Anterior cingulate cortex (tissue), 58 donors: ENCODE data around the gene FIBP.

Experiments
- DNase-seq, 58 donors: peaks; one replicate each; lab custom pipeline; 2025; lab: John Stamatoyannopoulos, UW

FIBP gene

DNA sequence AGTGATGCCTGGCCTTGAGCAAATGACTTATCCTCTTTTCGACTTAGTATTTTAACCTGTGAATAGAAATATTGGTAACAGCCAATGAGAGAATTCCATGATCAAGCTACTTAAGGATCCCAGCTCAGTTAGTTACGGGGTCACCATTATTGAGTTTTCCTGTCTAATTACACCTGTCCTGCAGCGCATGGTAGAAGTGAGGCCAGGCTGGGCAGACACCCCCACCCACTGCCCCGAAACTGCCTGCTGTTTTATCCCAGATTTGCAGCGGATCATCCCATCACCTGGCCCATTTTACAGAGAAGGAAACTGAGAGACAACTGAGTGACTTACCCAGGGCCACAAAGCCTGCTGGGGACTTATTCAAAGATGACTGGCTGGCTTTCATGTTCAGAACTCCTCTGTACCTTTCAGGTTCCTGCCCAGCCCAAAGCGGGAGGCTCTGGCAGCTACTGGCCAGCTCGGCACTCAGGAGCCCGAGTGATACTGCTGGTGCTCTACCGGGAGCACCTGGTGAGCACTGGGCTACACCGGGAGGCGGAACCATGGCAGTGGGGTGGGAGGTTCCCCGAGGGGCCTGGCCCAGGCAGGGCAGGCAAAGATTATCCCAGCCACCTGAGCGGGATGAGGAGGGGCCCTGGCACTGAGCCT is 26.6 kb downstream of the FIBP start:
- DNase-seq: no peak

DNA sequence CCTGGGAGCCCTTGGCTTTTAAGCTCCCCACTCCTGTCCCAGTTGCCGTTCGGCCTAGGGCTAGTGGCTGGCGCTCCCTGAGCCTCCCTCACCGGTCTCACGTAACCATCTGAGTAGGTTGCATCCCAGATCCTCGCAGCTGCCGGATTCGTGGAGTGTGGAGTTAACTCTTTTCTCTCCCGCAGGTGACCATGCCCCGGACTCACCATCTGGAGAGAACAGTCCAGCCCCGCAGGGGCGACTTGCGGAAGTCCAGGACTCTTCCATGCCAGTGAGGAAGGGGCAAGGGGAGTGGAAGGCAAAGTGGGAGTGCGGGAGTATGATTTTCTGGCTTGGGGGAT is 27.1 kb downstream of the FIBP start:
- DNase-seq: no peak

DNA sequence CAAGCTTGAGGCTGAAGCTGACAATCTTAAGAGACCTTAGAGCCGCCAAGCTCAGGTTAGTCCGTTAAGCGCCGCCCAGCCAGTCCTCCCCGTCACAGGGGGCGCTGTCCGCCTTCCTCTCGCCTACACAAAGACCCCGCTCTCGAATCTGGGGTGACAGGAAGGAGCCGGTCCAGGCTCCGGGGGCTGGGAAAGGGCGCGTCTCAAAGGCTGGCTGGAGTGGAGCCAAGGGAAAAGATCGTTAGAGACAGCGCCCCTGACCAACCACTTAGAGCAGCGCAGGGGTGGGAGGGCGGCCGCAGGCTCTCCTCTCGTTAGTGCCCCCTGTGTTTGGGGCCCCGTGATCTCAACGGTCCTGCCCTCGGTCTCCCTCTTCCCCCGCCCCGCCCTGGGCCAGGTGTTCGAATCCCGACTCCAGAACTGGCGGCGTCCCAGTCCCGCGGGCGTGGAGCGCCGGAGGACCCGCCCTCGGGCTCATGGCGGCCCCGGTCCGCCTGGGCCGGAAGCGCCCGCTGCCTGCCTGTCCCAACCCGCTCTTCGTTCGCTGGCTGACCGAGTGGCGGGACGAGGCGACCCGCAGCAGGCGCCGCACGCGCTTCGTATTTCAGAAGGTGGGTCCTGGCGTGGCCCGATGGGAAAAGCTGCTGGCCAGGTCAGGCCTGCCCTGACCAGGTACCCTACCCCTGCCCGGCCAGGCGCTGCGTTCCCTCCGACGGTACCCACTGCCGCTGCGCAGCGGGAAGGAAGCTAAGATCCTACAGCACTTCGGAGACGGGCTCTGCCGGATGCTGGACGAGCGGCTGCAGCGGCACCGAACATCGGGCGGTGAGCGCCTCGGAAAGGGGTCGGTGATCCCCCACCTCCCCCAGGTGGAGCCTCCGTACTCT is 27.8 kb downstream of the FIBP start, which contains the start of gene MUS81:
Gene MUS81, plus strand, starts transcription at position 156 of the 887 bp plus-strand sequence. Its CDS starts 321 bp downstream, at position 477.
- peak; percentile 43 to 97 (median 89) for DNase-seq

DNA sequence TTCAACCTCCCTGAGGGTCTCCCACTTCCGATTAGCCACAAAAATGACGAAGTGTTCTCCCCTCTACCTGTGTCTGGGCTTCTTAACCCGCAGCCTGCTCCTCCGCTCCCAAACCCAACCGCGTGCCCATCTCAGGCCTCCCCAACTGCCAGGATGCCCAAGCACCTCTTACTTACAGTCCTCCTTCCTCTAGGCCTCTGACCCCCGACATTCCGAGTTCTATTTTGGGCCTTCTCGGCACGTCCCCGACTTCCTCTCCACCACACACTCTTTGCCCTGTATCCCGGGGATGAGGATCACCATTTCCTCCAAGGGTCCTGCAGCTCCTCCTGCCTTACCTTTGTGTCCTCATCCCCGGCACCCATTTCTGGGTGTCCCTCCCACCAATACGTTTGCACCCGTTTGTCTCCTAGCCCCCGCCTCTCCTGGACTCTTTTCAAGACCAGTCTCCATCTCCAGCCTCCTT is 28.4 kb downstream of the FIBP start:
- DNase-seq: peak in 10 of 58 donors; percentile 50 to 79 (median 64)

DNA sequence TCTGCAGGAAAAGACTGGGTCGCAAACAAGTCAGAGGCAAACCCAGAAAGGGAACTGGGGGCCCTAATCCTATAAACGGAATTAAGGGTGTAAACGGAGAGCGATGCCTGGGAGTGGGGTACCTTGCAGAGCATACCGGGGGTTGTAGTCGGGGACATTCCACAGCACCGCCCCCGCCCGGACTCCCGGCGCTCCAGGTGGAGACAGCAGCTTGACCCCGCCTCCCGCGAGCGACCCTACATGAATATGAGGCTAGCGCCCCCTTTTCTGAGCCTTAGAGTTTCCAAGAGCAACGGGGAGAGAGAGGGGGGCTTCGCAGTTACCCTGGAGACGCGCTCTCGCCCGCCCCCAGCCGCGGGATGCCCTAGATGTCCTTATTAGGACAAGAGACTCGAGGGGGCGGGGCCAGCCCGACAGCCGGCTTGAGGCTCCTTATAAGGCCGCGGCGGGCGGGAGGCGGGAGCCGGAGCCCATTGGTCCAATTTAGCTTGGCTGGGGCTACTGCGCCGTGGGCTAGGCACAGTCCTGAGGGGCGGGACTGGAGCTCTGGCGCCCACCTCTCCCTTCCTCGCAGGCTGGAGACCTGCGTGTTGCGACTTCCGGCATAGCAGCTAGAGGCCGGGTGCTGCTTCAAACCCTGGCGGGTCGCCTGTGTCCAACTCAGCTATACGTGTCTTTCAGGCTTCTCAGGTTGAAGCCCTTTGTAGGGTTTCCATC is 29.0 kb downstream of the FIBP start:
- DNase-seq: peak; percentile 67 to 99 (median 93)

DNA sequence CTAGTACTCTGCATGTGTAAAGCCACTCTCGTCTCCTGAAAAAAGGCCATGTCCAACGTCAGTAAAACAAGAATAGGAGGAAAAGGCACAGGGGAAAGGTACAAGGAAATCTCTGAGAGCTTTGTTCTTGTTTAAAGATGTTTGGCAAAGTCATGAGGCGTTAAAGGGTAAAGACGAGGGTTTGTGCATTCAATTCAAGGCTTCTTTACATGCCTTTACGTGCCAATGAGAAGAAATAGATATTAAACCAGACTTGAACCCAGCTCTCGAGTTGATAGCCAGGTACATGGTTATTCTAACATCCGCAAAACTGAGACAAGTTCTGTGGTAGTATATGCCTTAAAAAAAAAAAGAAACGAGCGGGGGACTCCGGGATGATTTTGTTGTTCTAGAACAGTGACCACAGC is 29.6 kb downstream of the FIBP start:
- DNase-seq: no peak

DNA sequence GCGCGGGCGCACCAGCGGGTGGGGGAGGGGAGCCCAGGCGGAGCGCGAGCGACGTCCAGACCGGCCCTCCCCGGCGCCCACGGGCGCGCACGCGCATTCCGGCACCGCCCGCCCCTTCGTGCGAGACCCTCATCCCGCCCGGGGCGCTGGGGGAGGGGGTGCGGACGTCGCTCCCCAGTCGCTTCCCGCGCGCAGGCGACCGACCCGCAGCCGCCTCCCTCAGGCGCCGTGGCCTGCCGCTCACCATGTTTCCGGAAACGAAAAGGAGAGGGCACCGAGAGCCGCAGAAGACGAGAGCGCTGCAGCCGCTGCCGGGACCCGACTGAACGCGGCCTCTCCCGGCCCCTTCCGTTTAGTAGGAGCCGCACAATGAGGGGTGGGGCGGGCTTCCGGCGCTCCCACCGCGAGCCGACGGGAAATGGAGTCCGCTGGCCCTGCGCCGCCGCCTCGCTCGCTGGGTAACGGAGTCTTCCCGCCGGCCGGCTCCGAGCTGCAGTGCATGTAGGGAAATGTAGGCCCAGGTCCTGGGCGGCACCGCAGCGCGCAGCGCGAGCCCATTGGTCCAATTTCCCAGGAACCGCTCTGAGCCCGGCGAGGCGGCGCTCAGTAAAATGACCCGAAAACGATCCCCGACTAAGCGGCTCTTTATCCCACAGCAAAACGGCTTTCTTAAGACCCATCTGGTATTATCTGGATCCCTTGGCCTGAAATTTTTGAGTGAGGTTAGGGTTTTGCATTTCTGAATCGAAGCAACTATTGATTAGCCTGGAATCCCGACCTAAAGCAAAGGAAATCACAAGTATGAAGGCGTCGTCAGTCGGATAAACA is 30.2 kb downstream of the FIBP start, which contains the start of gene CFL1:
Gene CFL1, minus strand, starts transcription at position 328 of the 828 bp plus-strand sequence. Its CDS starts 81 bp downstream, at position 247.
- peak; percentile 40 to 99 (median 97) for DNase-seq

DNA sequence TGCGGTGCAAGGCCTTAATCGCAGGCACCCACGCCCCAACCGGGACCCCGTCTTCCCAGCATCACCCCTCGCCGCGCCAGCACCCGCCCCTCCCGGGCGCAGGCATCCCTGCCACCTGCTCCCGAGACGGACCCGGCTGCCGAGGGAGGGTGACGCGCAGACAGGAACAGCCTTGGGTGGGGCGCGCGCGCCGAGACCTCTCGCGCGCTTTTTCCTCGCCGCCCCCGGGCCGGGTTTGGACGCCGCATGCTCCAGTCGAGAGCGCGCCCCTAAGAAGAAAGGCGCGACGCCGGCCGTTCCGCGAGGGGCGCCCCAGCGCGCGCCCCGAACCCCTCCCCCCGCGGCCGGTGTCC is 30.8 kb downstream of the FIBP start:
- DNase-seq: peak in 32 of 58 donors; percentile 55 to 86 (median 69)

DNA sequence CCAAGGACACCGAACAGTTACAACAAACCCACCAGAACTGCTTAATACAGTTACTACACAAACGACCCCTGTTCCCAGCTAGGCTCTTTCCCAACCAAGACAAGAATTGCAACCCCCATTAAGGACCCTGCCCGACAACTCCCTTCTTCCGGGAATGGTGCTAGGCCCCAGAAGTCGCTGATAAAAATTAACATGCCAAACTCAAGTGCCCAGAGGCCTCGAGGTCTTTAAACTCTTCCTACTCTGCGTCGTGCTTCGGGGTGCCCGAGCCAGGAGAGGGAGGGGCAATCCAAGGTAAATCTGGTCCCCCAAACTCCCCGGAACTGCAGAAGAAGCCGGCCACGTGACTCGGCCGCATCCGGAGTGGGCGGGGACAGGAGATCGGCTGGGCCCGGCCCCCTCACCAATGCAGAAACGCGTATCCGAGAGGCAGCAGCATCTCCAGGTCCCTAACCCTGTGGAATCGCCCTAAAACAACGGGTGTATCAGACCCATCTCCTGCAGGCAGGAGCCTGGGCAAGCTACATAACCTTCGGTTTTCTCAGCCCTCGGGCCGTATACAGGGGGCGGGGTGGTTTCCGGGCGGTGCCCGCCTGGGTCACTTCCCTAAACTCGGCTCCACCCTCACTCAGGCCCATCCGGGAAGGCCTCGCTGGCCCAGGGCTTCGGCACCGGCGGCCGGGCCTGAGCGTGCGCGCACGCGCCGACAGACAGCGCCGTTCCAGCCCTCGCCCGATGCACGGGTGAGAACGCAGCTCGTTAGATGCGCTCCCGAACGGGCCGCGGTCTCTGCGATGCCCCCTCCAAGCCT is 31.4 kb downstream of the FIBP start:
- DNase-seq: peak in 56 of 58 donors; percentile 35 to 86 (median 70)

DNA sequence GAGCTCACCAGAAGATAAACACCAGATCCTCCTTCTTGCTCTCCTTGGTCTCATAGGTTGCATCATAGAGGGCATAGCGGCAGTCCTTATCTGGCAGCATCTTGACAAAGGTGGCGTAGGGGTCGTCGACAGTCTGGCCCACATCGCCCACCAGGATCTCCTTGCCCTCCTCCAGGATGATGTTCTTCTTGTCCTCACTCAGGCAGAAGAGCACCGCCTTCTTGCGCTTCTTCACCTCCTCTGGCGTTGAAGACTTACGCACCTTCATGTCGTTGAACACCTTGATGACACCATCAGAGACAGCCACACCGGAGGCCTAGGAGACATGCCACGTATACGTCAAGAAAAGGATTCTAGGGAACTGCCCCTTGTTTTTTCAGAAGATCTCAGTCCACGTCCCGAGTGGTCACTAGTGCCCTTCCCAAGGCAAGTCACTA is 32.3 kb downstream of the FIBP start:
- no peak for DNase-seq

DNA sequence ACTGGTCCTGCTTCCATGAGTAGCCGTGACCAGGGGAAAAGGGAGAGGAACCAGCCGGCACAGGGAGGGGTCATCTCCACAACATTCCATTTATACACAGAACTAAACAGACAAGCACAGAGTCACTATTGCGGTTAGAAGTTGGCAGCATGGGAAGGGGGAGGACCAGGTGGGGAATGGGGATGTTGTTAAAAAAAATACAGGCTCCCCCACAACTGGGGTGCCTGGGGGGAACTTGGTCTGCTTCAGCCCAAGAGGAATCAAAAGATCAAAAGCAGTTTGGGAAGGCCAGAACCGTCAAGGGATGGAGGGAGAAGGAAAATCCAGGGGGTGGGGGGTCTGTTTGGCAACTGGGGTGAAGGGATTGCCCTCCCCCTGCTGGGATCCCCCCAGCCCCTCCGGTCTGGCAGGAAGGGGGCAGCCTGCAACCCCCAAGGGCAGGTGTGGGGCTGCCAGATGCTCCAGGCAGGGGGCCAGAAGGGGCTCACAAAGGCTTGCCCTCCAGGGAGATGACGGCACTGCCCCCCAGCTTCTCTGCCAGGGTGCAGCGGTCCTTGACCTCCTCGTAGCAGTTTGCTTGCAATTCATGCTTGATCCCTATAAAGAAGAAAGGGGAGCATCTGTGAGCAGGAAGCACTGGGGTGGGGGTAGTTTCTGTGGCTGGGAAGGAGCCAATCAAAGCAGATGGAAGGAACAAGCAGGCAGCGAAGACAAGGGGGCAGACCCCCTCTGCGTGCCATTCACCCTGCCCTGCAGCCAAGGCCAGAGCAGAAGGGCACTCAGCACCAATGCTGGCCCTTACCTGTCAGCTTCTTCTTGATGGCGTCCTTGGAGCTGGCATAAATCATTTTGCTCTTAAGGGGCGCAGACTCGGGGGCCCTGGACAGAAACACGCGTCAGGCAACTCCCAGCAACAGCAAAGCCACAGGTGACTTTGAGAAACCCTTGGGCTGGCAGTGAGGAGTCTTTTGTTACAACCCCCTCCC is 33.1 kb downstream of the FIBP start:
- DNase-seq: no peak

DNA sequence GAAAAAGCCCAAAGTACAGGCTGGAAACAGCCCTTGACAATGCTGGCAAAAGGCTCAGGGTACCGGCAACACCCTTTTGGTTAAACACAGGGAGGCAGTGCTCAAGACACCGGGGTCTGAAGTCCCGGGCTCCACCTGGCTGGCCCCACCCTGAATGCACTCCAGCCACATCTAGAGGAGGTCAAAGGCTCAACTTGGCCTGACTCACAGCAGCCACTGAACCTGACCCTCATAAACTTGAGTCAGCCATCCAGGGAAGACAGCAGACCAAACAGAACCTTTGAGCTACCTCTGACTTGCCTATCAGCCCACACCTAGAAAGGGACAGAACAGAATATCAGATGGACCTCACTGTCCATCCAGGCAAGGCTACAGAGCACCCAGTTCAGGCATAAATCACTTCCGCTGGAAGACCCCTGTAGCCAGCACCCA is 34.1 kb downstream of the FIBP start:
- DNase-seq: no peak

DNA sequence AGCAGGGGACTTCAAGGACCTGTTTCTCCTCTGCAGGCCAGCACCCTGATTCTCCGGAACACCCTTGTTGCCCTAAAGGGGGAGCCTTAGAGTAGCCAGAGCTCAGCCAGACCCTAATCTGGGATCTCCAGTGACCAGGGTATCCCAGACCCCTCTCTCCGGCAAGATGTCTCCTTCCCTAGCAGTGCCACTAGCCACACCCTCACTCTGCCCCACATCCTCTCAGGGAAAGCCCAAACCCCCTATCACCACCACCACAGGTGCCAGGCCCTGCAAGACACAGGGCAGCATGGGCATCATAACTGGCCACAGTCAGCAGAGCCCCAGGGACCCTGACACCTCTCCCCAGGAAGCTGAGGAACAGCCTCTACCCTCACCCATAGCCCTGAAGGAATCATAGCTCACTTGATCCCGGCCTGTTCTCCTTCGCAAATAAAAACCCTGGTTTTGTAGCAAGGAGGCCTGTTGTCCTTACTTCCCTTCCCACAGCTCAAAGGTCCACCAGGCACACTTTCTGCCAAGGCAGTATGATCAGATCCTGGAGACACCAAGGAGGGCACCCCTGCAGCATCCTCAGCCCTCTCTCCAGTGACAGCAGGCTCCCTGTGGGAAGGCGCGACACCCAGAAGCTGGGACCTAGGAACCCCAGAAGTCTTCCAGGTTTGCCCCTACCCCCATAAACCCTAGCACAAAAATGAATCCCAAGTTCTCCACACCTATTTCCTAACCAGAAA is 34.9 kb downstream of the FIBP start:
- no peak for DNase-seq

DNA sequence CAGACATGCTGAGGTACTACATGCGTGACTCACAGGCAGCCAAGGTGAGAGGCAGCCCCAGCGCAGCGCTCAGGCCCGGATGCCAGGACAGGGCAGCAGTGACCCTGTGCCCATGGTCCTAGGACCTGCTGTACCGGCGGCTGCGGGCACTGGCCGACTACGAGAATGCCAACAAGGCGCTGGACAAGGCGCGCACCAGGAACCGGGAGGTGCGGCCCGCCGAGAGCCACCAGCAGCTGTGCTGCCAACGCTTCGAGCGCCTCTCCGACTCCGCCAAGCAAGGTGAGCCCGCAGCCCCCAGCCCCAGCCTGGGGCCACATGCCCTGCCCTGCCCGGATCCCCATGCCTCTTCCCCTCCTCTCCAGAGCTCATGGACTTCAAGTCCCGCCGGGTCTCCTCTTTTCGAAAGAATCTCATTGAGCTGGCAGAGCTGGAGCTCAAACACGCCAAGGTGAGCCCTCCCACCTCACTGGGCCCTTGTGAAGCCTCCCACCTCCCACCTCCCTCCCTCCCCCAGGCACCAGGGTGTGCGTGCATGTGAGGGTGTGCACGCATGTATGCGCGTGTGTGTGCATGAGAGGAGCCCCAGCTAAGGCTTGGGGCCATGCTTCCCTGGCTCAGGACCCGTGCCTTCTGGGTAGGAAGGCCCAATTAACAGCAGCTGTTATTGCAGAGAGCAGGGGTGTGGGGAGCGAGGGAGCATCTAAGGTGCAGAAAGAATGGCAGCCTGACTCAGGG is 35.6 kb downstream of the FIBP start:
- no peak for DNase-seq

DNA sequence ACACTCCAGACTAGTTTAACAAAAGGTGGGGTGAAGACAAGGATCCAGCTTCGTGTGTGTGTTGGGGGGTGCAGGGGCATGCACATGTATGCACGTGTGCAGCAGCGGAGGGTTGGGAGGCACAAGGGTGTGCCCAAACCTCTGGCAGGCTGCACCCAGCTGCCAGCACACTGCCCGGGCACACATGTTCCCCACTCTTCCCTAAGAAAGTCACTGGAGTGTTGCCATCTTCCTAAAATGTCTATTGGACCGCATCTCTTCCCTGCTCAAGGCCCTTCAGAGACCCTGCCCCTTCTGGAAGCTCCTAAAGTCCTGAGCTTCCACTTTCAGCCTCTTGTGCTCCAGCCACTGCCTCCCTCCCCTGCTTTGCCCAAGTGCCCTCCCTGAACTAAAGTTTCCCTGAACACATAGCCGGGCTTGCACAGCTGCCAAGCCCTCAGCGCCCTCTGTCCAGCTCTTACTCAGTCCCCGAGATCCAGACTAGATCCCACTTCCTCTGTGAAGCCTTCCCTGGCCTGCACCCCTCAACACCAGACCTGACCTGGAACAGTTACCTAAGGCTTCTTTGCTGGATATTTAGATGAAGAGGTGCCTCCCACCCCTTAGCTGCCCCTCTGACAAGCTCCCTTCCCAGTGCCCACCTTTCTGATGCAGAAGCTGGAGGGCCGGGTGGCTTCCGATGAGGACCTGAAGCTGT is 36.3 kb downstream of the FIBP start:
- DNase-seq: no peak

DNA sequence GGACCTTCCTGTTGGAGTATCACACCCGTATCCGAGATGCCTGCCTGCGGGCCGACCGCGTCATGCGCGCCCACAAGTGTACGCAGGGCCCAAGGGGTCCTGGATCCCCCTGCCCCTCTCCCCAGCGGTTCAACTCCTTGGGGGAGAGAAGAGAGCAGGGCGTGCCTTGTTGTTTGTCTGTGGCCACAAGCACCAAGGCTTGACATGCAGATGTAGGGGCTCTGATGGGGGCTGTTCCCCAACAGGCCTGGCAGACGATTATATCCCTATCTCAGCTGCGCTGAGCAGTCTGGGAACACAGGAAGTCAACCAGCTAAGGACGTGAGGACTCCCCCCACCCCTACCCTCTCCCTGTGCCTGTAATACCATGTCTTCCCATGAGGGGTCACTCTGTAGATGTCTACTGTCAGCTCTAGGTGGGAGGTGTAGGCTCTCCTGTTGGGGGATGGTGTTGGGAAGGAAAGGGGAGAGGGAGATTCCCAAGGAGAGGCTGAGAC is 37.1 kb downstream of the FIBP start:
- DNase-seq: no peak
